Omental fat pad (tissue), 4 donors: Measurements from ENCODE around the gene KIF5A. TPM values are rescaled to one million over a fixed set of nuclear protein-coding genes. Genes with fewer than 3 reads are reported as not detected.
"Not testable (repeated sequence)": the region's sequence is repeated elsewhere in the genome, so short reads cannot be mapped to it uniquely, and the experiment has no call there.

ENCODE experiments used
- ATAC-seq: fragments of 150-250 bp; one replicate; pipeline ENCODE4 v1.9.1; 2016; ENCODE audit warnings: mild to moderate bottlenecking, moderate library complexity; ENCODE audit not compliant: low FRiP score
- DNase-seq: peaks from one replicate; pipeline ENCODE4 v3.0.0-alpha.2; 2019; ENCODE audit warnings: low spot score
- CTCF ChIP-seq, 3 donors: fragments of 450-650 bp; IDR thresholded peaks; one replicate each; pipeline ENCODE4 v1.5.1; 2016 to 2017; ENCODE audit warnings: antibody characterized with exemption in 3 of 3, mild to moderate bottlenecking in 3 of 3, moderate library complexity in 2 of 3
- total RNA-seq, 4 donors: library from RNA; depleted of rRNA; stranded (reverse); fragments of >200 nt; gene quantifications; one replicate each; pipeline ENCODE4 v1.1.0, GENCODE V29; 2016

KIF5A gene
- total RNA-seq, 4 donors from 2014 or later: 0.09 to 0.13 TPM; not detected in 2

GRCh38 chr12:57568838-57569237, 19.0 kb downstream of the KIF5A start:
- no peak for ATAC-seq
- no peak for DNase-seq
- TF ChIP-seq CTCF (IDR thresholded peaks at IDR 0.05): no peak

- TF ChIP-seq CTCF (IDR thresholded peaks at IDR 0.05): no peak
- ATAC-seq (no peak), DNase-seq (no peak)
Observed at GRCh38 chr12:57569858-57570257, 20.0 kb downstream of the KIF5A start.

GRCh38 chr12:57570438-57570837, 20.6 kb downstream of the KIF5A start:
- not testable (repeated sequence) for ATAC-seq, DNase-seq

- ATAC-seq (no peak), DNase-seq (no peak)
- no peak for TF ChIP-seq CTCF (IDR thresholded peaks at IDR 0.05)
Observed at GRCh38 chr12:57571926-57572762, 22.3 kb downstream of the KIF5A start.

GRCh38 chr12:57574795-57575194, 25.0 kb downstream of the KIF5A start:
- ATAC-seq (no peak), DNase-seq (no peak)
- TF ChIP-seq CTCF (IDR thresholded peaks at IDR 0.05): no peak

GRCh38 chr12:57575771-57576612, 26.1 kb downstream of the KIF5A start:
- TF ChIP-seq CTCF (IDR thresholded peaks at IDR 0.05): no peak
- ATAC-seq (no peak), DNase-seq (no peak)

- TF ChIP-seq CTCF (IDR thresholded peaks at IDR 0.05): no peak
- DNase-seq (no peak), ATAC-seq (no peak)
Observed at GRCh38 chr12:57576613-57577160, 26.8 kb downstream of the KIF5A start.
